ENCODE data around the gene FRMPD2.

DNA sequence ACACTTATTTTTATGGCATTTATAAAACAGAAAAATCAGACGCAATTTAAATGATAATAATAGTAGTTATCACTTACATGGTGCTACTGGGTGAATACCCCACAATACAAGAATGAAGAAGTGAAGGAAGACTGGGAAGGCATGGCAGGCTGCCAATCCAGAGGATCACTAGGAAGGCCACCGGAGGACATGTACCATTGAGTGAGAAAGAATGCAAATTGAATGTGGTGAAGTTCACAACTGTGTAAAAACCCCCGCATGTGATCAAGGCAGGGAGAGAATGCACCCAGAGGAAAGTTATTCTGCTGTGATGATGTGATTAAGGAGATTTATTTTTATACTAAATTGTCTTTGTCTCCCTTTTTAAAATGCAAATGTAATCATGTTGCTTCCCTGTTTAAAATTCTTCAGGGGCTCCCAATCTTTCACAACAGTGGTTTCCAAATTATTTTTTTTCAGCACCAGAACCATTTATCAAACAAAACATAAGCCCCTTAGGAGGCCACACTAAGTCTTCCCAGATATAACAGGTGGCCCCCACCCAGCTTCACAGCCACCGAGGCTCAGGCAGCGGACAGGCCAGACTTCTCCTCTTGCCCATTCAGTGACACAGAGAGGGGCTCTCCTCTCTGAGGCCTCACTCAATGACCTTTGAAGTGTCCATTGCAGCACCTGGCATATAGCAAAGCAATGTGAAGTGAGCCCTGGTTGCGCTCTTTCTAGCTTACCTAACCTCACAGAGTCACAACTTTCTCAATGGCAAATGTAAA lies 59.6 kb downstream of the FRMPD2 start:
- TF ChIP-seq, protein P1, sequence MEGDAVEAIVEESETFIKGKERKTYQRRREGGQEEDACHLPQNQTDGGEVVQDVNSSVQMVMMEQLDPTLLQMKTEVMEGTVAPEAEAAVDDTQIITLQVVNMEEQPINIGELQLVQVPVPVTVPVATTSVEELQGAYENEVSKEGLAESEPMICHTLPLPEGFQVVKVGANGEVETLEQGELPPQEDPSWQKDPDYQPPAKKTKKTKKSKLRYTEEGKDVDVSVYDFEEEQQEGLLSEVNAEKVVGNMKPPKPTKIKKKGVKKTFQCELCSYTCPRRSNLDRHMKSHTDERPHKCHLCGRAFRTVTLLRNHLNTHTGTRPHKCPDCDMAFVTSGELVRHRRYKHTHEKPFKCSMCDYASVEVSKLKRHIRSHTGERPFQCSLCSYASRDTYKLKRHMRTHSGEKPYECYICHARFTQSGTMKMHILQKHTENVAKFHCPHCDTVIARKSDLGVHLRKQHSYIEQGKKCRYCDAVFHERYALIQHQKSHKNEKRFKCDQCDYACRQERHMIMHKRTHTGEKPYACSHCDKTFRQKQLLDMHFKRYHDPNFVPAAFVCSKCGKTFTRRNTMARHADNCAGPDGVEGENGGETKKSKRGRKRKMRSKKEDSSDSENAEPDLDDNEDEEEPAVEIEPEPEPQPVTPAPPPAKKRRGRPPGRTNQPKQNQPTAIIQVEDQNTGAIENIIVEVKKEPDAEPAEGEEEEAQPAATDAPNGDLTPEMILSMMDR (IDR thresholded peaks at IDR 0.05) = no peak
- TF ChIP-seq EP300 (IDR thresholded peaks at IDR 0.05) (no peak), POLR2A (IDR thresholded peaks at IDR 0.05) (no peak)

Data from sigmoid colon (tissue), 4 donors.